T-helper 17 cell (primary cell): Measurements from ENCODE around the gene ZWILCH. TPM values are rescaled to one million over a fixed set of nuclear protein-coding genes. Genes with fewer than 3 reads are reported as not detected.
A peak's percentile ranks its signal among the peaks of the same experiment; 100 is the strongest.

Experiments
- ATAC-seq: fragments of 150-1000 bp; cut with Tn5 transposase; 2 replicates; pipeline ENCODE4 v1.10.0; 2021; ENCODE audit warnings: mild to moderate bottlenecking, moderate library complexity
- DNase-seq, 3 donors: peaks; one replicate each; pipeline versions ENCODE4 v3.0.0 to v3.0.0-alpha.2; 2020 to 2021
- H3K9me3 ChIP-seq: one replicate; pipeline ENCODE4 v1.7.0; 2013; ENCODE audit warnings: low read length, mild to moderate bottlenecking; ENCODE audit not compliant: control insufficient read depth, poor library complexity, severe bottlenecking
- H3K27ac Mint-ChIP-seq: one replicate; pipeline ENCODE4 v1.8.0; 2022; ENCODE audit warnings: mild to moderate bottlenecking, moderate library complexity, mixed read lengths
- H3K27me3 Mint-ChIP-seq: one replicate; pipeline ENCODE4 v1.8.0; 2022; ENCODE audit warnings: mixed read lengths
- H3K36me3 Mint-ChIP-seq: one replicate; pipeline ENCODE4 v1.8.0; 2022; ENCODE audit warnings: low read depth, mixed read lengths
- H3K4me1 Mint-ChIP-seq: one replicate; pipeline ENCODE4 v1.8.0; 2022; ENCODE audit warnings: mild to moderate bottlenecking, mixed read lengths
- H3K4me3 Mint-ChIP-seq: one replicate; pipeline ENCODE4 v1.8.0; 2022; ENCODE audit warnings: mild to moderate bottlenecking, moderate library complexity, mixed read lengths
- total RNA-seq, 4 donors: library from RNA in 2 of 4; stranded (reverse) in 2 of 4; gene quantifications; one replicate each; pipeline ENCODE4 v1.2.3 and lab custom pipeline; 2022 to 2026

The ZWILCH gene
- total RNA-seq, 2 donors from 2014 or later, result 5.6 to 10.5 TPM

DNA sequence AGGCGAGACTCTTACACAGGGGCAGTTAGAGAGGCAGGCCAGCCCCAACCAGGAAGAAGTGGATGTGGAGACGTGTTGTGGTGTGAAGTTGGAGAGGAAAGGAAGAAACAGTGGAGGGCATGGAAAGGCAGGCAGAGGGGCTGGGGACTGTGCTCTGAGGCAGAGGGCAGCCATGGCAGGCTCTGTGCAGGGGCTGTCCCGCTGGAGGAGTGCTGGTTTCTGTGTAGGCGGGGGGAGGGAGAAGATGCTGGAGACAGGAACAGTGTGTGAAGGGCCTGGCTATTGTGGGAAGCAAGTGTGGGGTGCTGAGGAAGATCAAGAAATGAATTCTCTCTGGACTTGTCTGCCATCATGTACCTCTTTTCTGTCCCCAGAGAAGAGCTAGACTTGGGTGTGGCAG is 28.6 kb upstream of the ZWILCH start:
- no peak overlapping the region for H3K4me3 Mint-ChIP-seq
- H3K4me1 Mint-ChIP-seq, result peaks cover 31% of the 10 kb centered on the region
- DNase-seq (no peak), ATAC-seq (no peak)
- H3K9me3 ChIP-seq, result no peaks in the 10 kb centered on the region
- H3K27me3 Mint-ChIP-seq, result no peaks in the 10 kb centered on the region
- peaks cover 2% of the 10 kb centered on the region for H3K36me3 Mint-ChIP-seq
- peak overlapping the region; percentile 96 for H3K27ac Mint-ChIP-seq

DNA sequence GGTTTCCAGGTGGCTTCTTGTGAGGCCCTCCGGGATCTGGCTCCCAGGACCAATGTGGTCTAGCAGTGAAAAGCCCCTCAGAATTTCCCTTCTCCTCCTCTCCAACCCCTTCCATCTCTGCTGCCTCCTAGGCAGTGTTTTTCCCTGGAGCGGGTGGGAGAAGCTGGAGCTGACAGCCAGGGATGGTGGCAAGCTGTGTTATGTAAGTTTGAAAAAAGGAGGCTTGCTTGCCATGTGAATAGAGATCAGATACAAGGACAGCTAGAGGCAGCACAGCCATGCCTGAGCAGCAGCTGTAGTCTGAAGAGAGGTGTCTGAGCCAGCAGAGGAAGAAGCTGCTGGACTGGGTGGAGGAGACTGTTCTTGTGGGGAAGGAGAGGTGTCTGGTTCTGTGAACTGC is 28.1 kb upstream of the ZWILCH start:
- no peak overlapping the region for H3K4me3 Mint-ChIP-seq

DNA sequence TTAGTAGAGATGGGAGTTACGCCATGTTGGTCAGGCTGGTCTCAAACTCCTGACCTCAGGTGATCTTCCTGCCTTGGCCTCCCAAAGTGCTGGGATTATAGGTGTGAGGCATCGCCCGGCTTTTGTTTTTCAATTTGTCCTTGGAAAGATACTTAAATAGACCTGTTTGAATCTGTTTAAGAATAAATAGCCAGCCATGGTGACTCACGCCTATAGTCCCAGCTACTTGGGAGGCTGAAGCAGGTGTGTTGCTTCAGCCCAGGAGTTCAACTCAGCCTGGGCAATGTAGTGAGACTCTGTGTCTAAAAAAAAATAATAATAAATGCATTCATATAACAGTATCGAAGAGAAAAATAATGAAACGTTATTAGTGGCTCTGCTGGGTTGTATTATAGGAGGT is 24.9 kb upstream of the ZWILCH start:
- H3K9me3 ChIP-seq, result no peaks in the 10 kb centered on the region
- Mint-ChIP-seq H3K4me3 (no peak overlapping the region), H3K4me1 (peaks cover 31% of the 10 kb centered on the region), H3K27me3 (no peaks in the 10 kb centered on the region), H3K27ac (peak overlapping the region; percentile 41), H3K36me3 (peaks cover 6% of the 10 kb centered on the region)
- DNase-seq (no peak), ATAC-seq (no peak)

More for the DNA sequence above, 28.1 kb upstream of the ZWILCH start:
- H3K27me3 Mint-ChIP-seq, result no peaks in the 10 kb centered on the region
- peaks cover 2% of the 10 kb centered on the region for H3K36me3 Mint-ChIP-seq
- peaks cover 33% of the 10 kb centered on the region for H3K4me1 Mint-ChIP-seq
- H3K9me3 ChIP-seq, result no peaks in the 10 kb centered on the region
- DNase-seq, result no peak
- no peak for ATAC-seq
- H3K27ac Mint-ChIP-seq, result peak overlapping the region; percentile 96

DNA sequence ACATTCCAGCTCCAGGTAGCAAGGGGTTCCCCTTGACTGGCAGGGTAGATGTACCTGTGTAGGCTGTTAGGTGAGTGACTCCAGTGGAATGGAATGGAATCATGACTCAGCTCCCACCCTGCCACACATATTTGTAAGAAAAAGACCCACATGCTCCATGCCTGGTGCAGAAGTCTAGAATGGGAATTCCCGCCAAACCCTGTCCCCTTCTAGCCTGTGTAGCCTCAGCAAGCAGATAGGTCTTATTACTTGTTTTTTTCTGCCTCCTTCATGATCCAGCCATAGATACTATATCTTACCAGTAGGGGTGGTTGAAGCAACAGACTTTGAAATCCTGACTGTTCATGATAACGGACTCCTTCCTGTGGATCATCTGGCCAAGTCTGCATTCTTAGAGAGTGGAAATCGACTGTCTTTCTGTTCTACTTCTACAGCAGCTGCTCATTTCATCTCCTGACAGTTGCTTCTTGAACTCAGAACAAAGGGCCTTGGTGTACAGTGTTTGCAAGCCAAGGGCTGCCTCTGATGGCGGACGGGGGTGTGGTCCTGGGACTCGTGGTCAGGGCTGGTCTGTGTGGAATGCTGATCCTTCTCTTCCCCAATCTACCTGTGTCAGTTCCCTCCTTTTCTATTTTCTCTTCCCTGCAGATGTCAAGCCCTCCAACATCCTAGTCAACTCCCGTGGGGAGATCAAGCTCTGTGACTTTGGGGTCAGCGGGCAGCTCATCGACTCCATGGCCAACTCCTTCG is 23.8 kb upstream of the ZWILCH start:
- H3K27ac Mint-ChIP-seq, result peak overlapping the region; percentile 94
- ATAC-seq, result no peak
- H3K9me3 ChIP-seq, result no peaks in the 10 kb centered on the region
- no peaks in the 10 kb centered on the region for H3K27me3 Mint-ChIP-seq
- peaks cover 6% of the 10 kb centered on the region for H3K36me3 Mint-ChIP-seq
- peaks cover 28% of the 10 kb centered on the region for H3K4me1 Mint-ChIP-seq
- no peak overlapping the region for H3K4me3 Mint-ChIP-seq
- DNase-seq, result no peak

DNA sequence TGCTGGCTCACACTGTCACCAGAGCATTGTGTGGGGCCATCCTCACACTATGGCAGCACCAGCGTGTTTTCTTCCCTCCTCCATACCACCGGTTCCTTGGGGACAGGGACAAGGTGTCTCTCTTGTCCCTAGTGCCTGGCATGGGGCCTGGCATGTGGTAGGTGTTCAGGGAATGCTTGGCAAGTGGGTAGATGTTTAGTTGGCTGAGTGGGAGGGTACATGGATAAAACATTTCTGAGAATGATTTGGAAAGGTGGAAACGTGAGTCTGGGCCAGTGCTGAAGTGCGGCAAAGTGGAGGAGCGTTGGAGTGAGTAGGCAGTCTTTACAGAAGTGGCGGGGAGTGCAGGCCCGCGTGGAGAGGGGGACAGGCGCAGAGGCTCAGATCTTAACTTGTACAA is 22.6 kb upstream of the ZWILCH start:
- no peak overlapping the region for H3K4me3 Mint-ChIP-seq
- H3K36me3 Mint-ChIP-seq, result peaks cover 6% of the 10 kb centered on the region
- peak overlapping the region; percentile 94 for H3K27ac Mint-ChIP-seq
- ATAC-seq (no peak), DNase-seq (no peak)
- peaks cover 22% of the 10 kb centered on the region for H3K4me1 Mint-ChIP-seq
- H3K27me3 Mint-ChIP-seq, result no peaks in the 10 kb centered on the region
- H3K9me3 ChIP-seq, result no peaks in the 10 kb centered on the region

DNA sequence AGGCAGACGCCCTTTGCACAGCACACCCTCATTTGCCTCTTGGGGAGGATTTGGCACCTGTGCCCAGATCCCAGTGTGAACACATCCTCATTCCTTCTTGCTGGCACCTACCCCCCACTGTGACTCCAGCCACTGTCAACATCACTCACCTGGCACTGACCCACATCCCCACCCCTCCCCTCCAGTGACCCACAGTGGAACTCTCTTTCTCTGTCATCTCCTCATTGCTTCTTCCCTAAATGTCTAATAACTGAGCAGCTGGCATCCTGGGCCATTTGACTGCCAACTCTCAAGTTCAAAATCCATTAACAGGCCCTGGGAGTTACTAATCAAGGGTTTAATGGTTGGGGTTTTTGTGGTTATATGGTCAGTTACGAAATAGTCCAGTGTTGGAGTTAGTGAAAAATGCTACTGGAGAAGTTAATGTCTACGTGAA is 22.0 kb upstream of the ZWILCH start:
- Mint-ChIP-seq H3K4me3 (no peak overlapping the region), H3K27me3 (no peaks in the 10 kb centered on the region), H3K36me3 (peaks cover 6% of the 10 kb centered on the region), H3K27ac (peak overlapping the region; percentile 94), H3K4me1 (peaks cover 22% of the 10 kb centered on the region)
- ATAC-seq (no peak), DNase-seq (no peak)
- no peaks in the 10 kb centered on the region for H3K9me3 ChIP-seq

DNA sequence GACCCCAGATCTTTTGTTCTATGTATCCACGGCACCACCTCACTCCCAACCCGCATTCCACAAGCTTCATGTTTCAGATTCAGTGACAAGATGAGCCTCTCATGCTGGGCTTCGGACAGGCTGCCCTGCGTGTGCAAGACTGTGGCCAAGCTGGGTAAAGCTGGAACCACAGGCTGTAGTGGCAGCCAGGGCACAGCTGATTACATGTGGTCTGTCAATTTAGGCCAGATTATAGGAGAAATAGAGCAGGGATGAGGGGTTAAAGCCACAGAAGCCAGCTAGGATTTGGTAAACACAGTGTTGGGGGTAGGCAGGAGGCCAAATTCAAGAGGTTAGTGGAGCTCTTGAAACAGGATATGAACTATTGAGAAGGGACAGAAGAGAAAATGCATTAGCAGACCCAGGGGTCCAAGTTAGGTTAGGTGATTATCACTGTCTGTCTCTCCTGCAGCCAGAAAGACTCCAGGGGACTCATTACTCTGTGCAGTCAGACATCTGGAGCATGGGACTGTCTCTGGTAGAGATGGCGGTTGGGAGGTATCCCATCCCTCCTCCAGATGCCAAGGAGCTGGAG is 20.5 kb upstream of the ZWILCH start:
- Mint-ChIP-seq H3K4me1 (peaks cover 15% of the 10 kb centered on the region), H3K27me3 (no peaks in the 10 kb centered on the region), H3K36me3 (peaks cover 6% of the 10 kb centered on the region), H3K27ac (peak overlapping the region; percentile 94), H3K4me3 (no peak overlapping the region)
- DNase-seq (no peak), ATAC-seq (no peak)
- no peaks in the 10 kb centered on the region for H3K9me3 ChIP-seq

DNA sequence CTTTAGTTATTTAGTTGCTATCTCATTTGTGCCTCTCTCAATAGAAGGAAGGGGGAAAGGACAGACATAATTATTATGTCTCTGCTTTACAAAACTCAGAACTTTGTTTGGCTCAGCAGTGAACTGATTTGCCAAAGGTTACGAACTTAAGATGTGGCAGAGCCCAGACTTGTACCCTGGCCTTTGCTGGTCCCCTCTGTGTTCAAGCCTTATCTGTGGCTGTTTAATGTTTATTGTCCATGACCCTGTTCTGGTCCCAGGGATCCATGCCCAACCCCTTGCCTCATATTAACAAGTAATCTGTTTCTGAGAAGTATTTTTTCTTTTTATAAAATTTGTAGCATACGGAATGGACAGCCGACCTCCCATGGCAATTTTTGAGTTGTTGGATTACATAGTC is 18.2 kb upstream of the ZWILCH start:
- ATAC-seq (no peak), DNase-seq (no peak)
- Mint-ChIP-seq H3K27ac (no peak overlapping the region), H3K4me3 (no peak overlapping the region), H3K4me1 (peaks cover 10% of the 10 kb centered on the region), H3K36me3 (peaks cover 9% of the 10 kb centered on the region), H3K27me3 (no peaks in the 10 kb centered on the region)
- H3K9me3 ChIP-seq, result no peaks in the 10 kb centered on the region

DNA sequence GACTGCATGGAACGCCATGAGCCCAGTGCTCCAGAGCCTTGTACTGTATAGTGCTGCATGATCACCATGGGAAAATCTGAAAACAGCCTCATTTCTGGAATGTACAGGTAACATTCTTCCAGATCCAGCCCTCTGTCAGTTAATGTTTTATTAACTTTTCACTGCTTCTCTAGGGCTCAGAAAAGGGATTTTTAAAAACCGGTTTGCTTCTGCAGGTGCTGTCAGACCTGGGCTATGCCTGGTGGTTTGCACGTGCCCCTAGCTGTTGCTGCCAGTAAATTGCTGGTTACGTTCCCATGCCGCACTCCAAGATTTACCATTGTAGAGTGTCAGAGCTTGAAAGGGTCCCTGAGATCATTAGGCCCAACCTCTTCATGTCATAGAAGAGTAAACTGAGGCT is 16.6 kb upstream of the ZWILCH start:
- no peaks in the 10 kb centered on the region for H3K9me3 ChIP-seq
- Mint-ChIP-seq H3K27ac (no peak overlapping the region), H3K27me3 (no peaks in the 10 kb centered on the region), H3K4me3 (no peak overlapping the region), H3K4me1 (peaks cover 6% of the 10 kb centered on the region), H3K36me3 (peaks cover 5% of the 10 kb centered on the region)
- no peak for DNase-seq
- ATAC-seq, result no peak

DNA sequence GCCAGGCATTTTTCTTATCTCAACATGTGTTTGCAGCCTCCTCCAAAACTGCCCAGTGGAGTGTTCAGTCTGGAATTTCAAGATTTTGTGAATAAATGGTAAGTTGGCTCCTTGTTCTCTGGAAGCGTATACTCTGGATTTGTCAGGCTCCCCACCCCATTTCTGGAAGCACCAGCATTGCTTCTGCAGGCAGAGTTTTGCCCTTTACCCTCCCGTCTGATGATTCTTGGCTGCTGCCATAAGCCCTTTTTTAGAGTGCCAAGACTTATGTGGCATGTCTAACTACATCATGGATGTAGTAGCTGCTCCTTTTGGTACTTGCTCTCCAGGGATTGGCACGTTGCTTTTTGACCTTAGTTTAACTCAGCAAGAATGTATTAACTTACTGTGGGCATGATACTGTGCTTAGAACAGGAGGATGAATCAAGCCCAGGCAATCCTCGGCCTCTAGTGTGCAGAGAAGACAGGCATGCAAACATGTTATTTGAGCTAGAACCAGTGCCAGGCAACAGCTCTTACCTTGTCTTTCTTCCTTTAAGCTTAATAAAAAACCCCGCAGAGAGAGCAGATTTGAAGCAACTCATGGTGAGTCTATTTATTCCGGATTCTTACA is 15.8 kb upstream of the ZWILCH start:
- no peaks in the 10 kb centered on the region for H3K27me3 Mint-ChIP-seq
- DNase-seq, result no peak
- peaks cover 10% of the 10 kb centered on the region for H3K4me1 Mint-ChIP-seq
- no peak overlapping the region for H3K4me3 Mint-ChIP-seq
- H3K9me3 ChIP-seq, result no peaks in the 10 kb centered on the region
- H3K27ac Mint-ChIP-seq, result peak overlapping the region; percentile 8
- peaks cover 6% of the 10 kb centered on the region for H3K36me3 Mint-ChIP-seq
- no peak for ATAC-seq

DNA sequence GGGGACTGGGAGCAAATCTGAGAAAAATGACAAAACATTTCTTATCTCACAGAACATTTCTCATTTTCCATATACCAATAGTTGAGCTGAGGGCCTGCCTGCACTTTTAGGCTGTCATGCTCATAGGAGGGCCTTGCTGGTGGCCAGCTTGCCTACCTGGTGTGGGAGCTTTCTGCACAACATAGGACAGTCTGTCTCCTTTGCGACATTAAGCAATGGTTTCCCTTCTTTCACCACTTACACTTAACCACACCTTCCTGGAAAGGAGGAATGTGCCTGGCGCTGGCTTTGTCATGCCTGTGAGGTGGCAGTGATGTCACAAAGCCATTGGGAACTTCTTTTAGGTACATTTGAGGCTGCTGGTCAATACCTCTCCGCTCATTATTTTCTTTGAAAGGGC is 13.3 kb upstream of the ZWILCH start:
- Mint-ChIP-seq H3K4me3 (no peak overlapping the region), H3K36me3 (peaks cover 7% of the 10 kb centered on the region), H3K27ac (no peak overlapping the region), H3K4me1 (peaks cover 18% of the 10 kb centered on the region), H3K27me3 (no peaks in the 10 kb centered on the region)
- no peaks in the 10 kb centered on the region for H3K9me3 ChIP-seq
- DNase-seq (no peak), ATAC-seq (no peak)

DNA sequence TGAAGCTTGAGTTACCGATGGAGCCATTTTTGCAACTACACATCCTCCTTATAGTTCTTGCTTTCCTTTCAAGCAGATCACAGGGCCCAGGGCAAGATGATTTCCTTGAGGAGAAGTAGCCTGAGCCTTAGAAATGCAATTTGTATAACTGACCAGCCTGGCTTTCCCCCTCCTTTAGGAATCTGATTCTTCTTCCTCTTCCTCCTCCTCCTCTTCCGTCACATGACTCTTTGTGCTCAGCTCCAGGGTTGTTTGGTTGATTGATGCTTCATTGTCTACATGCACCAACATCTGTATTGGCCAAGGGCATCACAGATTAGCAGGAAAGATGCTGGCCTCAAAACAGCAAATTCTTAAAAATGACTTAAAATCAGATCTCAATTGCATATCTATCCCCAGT is 10.9 kb upstream of the ZWILCH start:
- DNase-seq (no peak), ATAC-seq (no peak)
- no peaks in the 10 kb centered on the region for H3K9me3 ChIP-seq
- H3K27me3 Mint-ChIP-seq, result no peaks in the 10 kb centered on the region
- peak overlapping the region; percentile 35 for H3K27ac Mint-ChIP-seq
- H3K4me1 Mint-ChIP-seq, result peaks cover 25% of the 10 kb centered on the region
- peak overlapping the region; percentile 31 for H3K4me3 Mint-ChIP-seq
- H3K36me3 Mint-ChIP-seq, result peaks cover 7% of the 10 kb centered on the region

DNA sequence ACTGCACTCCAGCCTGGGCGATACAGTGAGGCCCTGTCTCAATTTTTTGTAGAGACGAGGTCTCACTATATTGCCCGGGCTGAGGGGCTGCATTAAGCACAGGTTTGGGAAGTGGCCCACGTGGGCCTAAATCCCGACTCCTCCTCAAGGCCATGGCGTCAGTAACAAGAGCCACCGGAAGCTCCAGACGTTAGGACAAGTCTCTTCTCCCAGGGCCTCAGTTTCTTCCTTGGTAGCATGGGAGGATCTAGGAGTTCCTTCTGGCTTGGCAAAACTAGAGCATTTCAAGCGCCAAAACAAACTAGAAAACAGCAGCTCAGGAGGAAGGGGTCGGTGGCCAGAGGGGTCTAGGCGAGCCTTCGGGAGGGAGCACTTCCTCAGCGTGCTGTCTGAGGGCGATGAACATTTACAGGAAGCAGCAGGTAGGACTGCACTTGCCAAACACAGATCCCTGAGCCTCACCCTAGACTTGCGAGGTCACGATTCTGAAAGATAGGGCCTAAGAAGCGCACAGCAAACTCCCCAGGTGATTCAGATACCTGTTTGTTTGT is 8.1 kb upstream of the ZWILCH start:
- no peaks in the 10 kb centered on the region for H3K27me3 Mint-ChIP-seq
- peak overlapping the region; percentile 95 for H3K27ac Mint-ChIP-seq
- DNase-seq (no peak), ATAC-seq (peak; percentile 47)
- H3K4me3 Mint-ChIP-seq, result peak overlapping the region; percentile 92
- H3K36me3 Mint-ChIP-seq, result peaks cover 8% of the 10 kb centered on the region
- H3K9me3 ChIP-seq, result no peaks in the 10 kb centered on the region
- peaks cover 29% of the 10 kb centered on the region for H3K4me1 Mint-ChIP-seq
